ENCODE data around the gene MFN1. TPM values are rescaled to one million over a fixed set of nuclear protein-coding genes. Genes with fewer than 3 reads are reported as not detected.

MFN1 gene
- total RNA-seq, 2 experiments from 2014 or later = 32.9 to 39.0 TPM

DNA sequence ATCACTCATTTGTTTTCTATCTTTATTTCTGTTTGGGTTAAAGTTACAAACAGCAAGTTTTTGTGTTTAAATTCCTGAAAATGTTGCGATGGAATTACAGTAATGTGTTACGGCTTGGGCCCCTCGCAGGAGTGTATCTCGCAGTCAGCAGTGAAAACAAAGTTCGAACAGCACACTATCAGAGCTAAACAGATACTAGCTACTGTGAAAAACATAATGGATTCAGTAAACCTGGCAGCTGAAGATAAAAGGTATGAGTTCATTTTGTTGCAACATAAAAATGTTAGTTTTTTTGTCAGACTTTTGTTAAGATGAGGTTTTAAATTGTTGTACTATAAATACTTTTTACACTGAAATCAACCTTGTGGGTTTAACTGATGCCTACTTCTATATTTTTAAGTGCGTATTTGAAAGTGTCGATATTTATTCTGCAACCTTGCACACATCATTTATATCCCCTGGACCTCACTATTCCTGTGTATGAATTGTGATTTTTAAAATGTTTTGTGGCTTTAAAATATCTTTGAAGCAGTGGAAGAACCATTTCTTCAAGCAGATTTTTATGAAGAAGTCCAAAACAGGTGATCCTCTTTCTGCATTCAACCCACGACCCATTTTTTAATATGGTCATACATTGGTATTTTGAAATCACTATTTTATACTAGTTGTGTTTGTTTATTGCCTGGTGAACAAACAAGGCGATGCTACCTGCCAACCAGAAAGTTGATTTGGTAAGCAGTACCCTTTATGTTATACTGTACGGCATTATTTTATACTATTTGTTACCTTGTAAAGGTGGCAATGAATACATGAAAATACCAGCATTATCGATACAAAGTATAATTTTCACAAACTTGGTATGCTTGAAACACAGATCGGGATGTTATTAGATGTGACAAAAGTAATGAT, 27.8 kb downstream of the MFN1 start:
- no peaks in the 10 kb centered on the region for H3K27me3 Mint-ChIP-seq
- no peaks in the 10 kb centered on the region for H3K4me1 Mint-ChIP-seq
- no peak for DNase-seq
- H3K27ac Mint-ChIP-seq = no peak overlapping the region
- peaks cover 11% of the 10 kb centered on the region for H3K36me3 Mint-ChIP-seq
- POLR2A ChIA-PET = no interaction called here
- no peak overlapping the region for H3K4me3 Mint-ChIP-seq
- ATAC-seq (ENCODE audit: low read depth) = no peak
- H3K9me3 Mint-ChIP-seq = no peaks in the 10 kb centered on the region

DNA sequence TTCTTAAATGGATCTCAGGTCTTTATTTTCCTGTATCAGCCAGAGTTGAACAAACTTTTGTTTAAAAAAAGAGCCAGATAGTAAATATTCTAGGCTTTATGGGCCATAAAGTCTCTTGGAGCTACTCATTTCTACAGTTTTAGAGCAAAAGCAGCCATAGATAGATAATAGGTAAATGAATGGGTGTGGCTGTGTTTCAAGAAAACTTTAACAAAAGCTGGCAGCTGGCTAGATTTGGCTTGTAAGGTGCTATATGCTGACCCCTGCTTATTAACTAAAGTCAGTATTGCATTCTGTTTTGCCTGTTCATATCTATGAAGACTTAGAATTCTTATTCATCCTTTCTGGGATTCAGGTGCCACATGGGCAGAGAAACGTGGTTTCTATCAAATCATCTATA, 29.0 kb downstream of the MFN1 start:
- no peak for DNase-seq
- Mint-ChIP-seq H3K4me3 (no peak overlapping the region), H3K36me3 (peaks cover 17% of the 10 kb centered on the region), H3K9me3 (no peaks in the 10 kb centered on the region), H3K4me1 (no peaks in the 10 kb centered on the region), H3K27ac (no peak overlapping the region), H3K27me3 (no peaks in the 10 kb centered on the region)
- no peak for ATAC-seq (ENCODE audit: low read depth)
- POLR2A ChIA-PET = no interaction called here

DNA sequence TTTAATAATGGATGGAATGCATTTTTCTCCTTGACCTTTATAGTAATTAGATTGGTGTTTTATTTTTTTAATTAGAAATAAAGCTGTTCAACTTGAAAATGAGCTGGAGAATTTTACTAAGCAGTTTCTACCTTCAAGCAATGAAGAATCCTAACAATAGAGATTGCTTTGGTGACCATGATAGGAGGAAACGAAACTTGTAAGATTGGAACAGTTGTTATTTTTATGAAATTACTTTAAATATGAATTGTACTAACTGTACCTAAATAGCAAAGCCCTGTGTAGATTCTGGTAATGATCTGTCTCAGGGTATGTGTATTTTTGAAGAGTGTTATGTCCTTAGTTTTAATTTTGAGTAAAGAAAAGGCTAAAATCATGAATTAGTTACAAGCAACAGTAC, 44.4 kb downstream of the MFN1 start:
- ATAC-seq (ENCODE audit: low read depth) = no peak
- no peak overlapping the region for H3K4me3 Mint-ChIP-seq
- peaks cover 22% of the 10 kb centered on the region for H3K36me3 Mint-ChIP-seq
- no peak for DNase-seq
- no peaks in the 10 kb centered on the region for H3K27me3 Mint-ChIP-seq
- POLR2A ChIA-PET = no interaction called here
- H3K27ac Mint-ChIP-seq = no peak overlapping the region
- no peaks in the 10 kb centered on the region for H3K4me1 Mint-ChIP-seq
- no peaks in the 10 kb centered on the region for H3K9me3 Mint-ChIP-seq

DNA sequence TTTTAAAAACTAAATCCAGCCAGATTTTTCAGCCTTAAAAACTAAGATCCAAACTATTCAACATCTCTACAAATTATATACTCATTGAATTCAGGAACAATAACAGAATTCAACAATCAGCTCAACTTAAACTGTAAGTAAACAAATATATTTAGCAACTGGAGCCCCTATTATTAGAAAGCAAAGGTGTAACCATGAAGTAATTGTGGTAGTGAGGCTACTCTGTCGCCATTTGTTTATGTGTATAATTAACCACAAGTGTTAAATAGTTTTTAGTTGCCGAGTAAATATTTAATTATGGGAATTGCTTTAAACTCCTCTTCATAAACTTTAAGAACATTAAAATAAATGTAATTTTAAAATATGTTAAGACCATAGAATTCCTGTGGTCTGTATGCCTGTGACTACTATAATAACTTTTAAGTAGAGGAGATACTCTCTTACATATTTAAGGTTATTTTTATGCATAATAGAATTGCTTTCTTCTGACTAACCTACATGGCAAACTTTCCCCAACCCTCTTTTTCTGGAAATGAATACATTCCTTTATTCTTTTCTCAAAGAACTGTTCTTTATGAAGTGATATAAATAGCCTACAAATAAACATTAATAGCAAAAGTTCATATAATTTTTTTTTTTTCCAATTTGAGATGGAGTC, 51.2 kb downstream of the MFN1 start:
- H3K4me1 Mint-ChIP-seq = peaks cover 2% of the 10 kb centered on the region
- POLR2A ChIA-PET = no interaction called here
- H3K9me3 Mint-ChIP-seq = no peaks in the 10 kb centered on the region
- no peak overlapping the region for H3K27ac Mint-ChIP-seq
- H3K4me3 Mint-ChIP-seq = no peak overlapping the region
- no peaks in the 10 kb centered on the region for H3K27me3 Mint-ChIP-seq
- no peak for DNase-seq
- peaks cover 9% of the 10 kb centered on the region for H3K36me3 Mint-ChIP-seq
- no peak for ATAC-seq (ENCODE audit: low read depth)

DNA sequence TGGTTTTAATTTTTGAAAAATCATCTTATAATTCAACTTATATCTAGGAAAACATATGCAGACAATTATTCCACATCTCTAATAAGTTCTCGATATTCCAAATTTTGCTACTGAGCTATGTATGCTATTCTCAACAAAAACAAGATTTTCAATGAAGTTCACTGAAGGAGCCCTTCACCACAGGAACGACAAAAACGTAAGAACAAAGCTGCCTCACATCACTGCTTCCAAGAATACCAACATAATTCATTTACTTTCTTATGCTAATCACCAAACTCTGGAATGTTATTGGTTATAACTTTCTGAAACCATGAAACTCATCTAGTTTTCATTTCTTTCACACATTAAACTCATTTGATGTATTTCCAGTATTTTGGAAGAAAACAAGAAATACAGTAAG, 54.1 kb downstream of the MFN1 start:
- ATAC-seq (ENCODE audit: low read depth) = no peak

DNA sequence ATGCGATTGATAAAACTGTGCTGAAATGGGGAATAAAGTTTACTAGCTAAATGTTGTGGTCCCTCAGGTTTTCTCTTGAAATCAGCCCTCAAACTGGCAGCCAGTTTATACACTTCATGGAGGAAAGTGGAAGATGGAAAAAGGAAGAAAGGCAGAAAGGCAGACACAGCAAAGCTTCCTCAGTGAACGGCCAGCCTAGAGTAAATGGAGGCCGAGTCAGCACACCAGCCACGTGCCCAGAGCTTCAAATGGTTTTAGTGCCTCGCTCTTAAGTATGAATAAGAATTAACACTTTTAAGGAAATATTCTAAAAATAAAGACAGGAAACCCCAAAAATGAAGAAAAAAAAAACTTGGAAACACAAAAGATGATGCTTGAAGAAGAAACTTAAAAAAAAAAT, 55.5 kb downstream of the MFN1 start:
- no peaks in the 10 kb centered on the region for H3K9me3 Mint-ChIP-seq
- H3K4me3 Mint-ChIP-seq = no peak overlapping the region
- no peak overlapping the region for H3K27ac Mint-ChIP-seq
- no peak for DNase-seq
- peaks cover 8% of the 10 kb centered on the region for H3K36me3 Mint-ChIP-seq
- no peaks in the 10 kb centered on the region for H3K27me3 Mint-ChIP-seq
- no peak for ATAC-seq (ENCODE audit: low read depth)
- peaks cover 2% of the 10 kb centered on the region for H3K4me1 Mint-ChIP-seq
- POLR2A ChIA-PET = no interaction called here

More for the DNA sequence above, 54.1 kb downstream of the MFN1 start:
- Mint-ChIP-seq H3K4me1 (peaks cover 2% of the 10 kb centered on the region), H3K27ac (no peak overlapping the region), H3K27me3 (no peaks in the 10 kb centered on the region), H3K4me3 (no peak overlapping the region), H3K9me3 (no peaks in the 10 kb centered on the region), H3K36me3 (peaks cover 12% of the 10 kb centered on the region)
- no peak for DNase-seq
- POLR2A ChIA-PET = no interaction called here

DNA sequence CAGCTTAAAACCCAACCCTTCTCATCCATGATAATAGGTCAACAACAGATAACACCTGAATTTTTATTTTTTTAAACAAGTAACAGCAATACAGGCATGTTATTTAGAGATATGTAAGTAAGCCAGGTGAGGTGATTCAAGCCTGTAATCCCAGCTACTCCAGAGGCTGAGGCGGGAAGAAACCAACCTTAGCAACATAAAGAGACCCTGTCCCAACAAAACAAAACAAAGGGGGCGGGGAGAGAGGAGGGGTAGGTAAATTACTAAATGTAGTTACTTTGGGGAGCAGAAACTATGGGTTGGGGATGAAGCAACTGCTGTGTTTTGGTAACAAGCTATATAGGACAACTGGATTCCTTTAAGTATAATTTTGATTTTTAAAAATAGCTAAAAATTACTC, 56.8 kb downstream of the MFN1 start:
- H3K4me1 Mint-ChIP-seq = peaks cover 2% of the 10 kb centered on the region
- POLR2A ChIA-PET = no interaction called here
- DNase-seq (no peak), ATAC-seq (ENCODE audit: low read depth) (no peak)
- no peaks in the 10 kb centered on the region for H3K27me3 Mint-ChIP-seq
- H3K4me3 Mint-ChIP-seq = no peak overlapping the region
- no peaks in the 10 kb centered on the region for H3K9me3 Mint-ChIP-seq
- peaks cover 8% of the 10 kb centered on the region for H3K36me3 Mint-ChIP-seq
- H3K27ac Mint-ChIP-seq = no peak overlapping the region

DNA sequence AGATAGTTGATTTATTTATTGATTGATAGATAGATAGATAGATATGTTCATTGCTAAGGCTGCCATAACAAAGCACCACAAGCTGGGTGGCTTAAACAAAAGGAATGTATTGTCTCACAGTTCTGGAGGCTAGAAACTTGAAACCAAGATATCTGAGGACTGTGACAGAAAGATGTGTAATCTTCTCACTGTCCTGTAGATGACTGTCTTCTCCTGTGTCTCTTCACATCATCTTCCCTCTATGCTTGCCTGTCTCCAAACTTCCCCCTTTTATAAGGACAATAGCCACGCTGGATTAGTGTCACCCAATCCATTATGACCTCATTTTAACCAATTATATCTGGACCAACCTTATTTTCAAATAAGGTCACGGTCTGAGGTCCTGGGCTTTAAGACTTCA, 62.8 kb downstream of the MFN1 start:
- Mint-ChIP-seq H3K27ac (no peak overlapping the region), H3K4me1 (peaks cover 3% of the 10 kb centered on the region), H3K4me3 (no peak overlapping the region), H3K9me3 (no peaks in the 10 kb centered on the region), H3K36me3 (peaks cover 9% of the 10 kb centered on the region), H3K27me3 (no peaks in the 10 kb centered on the region)
- DNase-seq (no peak), ATAC-seq (ENCODE audit: low read depth) (no peak)
- POLR2A ChIA-PET = no interaction called here

DNA sequence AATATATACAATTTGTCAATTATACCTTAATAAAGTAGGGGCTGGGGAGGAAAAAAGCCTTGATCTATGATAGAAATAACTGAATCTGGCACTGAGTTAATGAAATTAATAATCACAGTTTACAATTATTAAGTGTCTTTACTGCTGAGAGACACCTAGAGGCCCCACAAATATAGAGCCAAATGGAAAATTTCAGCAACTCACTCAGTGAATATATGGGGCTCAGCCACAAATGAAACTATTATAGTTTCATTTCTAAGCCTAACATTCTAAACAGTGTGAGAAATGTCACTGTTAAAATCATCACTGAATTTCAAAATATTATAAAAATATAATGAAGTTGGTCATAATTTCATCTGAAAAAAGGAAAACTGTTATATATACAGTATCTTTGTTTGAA, 63.5 kb downstream of the MFN1 start:
- peaks cover 11% of the 10 kb centered on the region for H3K36me3 Mint-ChIP-seq
- no peaks in the 10 kb centered on the region for H3K9me3 Mint-ChIP-seq
- H3K27ac Mint-ChIP-seq = no peak overlapping the region
- peaks cover 3% of the 10 kb centered on the region for H3K4me1 Mint-ChIP-seq
- H3K27me3 Mint-ChIP-seq = no peaks in the 10 kb centered on the region
- POLR2A ChIA-PET = no interaction called here
- H3K4me3 Mint-ChIP-seq = no peak overlapping the region
- no peak for ATAC-seq (ENCODE audit: low read depth)
- DNase-seq = no peak

DNA sequence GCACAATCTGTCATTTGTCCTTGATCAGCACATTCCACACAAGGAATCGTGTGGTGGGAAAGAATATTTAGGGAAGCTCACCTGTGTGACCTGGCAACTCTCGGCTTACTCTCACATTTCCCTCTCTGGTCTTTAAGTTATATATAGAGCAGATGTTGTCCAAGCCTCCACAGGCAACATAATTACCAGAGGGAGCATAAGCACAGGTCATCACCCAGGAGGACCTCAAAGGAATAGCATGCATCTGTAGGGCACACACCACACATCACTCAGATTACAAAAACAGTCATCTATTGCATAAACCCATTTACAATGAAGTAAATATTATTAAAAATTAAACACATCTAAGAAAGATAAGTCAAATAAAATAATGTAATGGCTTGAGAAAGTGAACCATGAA, 67.3 kb downstream of the MFN1 start:
- DNase-seq (no peak), ATAC-seq (ENCODE audit: low read depth) (no peak)
- Mint-ChIP-seq H3K27me3 (no peaks in the 10 kb centered on the region), H3K27ac (no peak overlapping the region), H3K36me3 (peaks cover 12% of the 10 kb centered on the region), H3K4me1 (peaks cover 3% of the 10 kb centered on the region), H3K4me3 (no peak overlapping the region), H3K9me3 (no peaks in the 10 kb centered on the region)
- POLR2A ChIA-PET = no interaction called here

DNA sequence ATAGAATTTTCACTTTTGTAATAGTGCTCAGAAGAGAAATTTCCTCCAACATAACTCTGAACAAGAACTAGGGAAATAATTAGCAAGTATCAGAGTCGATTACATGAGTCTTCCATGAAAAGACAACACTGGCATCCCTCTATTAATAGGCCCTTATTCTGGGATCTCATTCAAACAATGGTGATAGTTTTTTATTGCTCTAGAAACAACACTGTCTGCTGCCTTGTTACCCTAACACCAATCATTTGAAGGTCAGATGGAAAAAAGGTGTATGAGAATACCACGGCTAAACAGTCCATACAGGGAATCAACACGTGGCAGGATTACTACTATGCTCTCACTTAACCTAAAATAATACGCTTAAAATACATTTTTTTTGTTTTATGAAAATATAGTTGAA, 67.9 kb downstream of the MFN1 start:
- POLR2A ChIA-PET = no interaction called here
- DNase-seq = no peak
- Mint-ChIP-seq H3K27me3 (no peaks in the 10 kb centered on the region), H3K4me3 (no peak overlapping the region), H3K36me3 (peaks cover 10% of the 10 kb centered on the region), H3K27ac (no peak overlapping the region), H3K4me1 (peaks cover 2% of the 10 kb centered on the region), H3K9me3 (no peaks in the 10 kb centered on the region)
- no peak for ATAC-seq (ENCODE audit: low read depth)

DNA sequence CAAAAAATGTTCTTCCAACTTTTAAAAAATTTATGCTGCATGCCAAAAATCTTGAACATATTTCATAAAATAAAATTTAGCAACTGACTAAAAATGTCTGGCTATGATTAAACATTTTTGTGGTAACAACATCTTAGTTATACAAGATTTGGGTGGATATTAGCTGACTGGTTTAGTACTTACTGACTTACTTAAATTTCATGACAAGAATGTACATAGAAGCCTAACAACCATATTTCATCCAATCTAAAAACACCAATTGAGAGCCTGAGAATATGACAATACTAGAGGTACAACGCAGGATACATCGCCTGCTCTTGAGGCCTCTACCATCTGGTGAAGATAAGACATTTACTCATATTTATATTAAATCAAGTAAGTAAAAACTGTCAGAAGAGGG, 69.2 kb downstream of the MFN1 start:
- Mint-ChIP-seq H3K27ac (no peak overlapping the region), H3K27me3 (no peaks in the 10 kb centered on the region), H3K9me3 (no peaks in the 10 kb centered on the region), H3K4me1 (no peaks in the 10 kb centered on the region), H3K4me3 (no peak overlapping the region), H3K36me3 (peaks cover 10% of the 10 kb centered on the region)
- POLR2A ChIA-PET = no interaction called here
- ATAC-seq (ENCODE audit: low read depth) (no peak), DNase-seq (no peak)

DNA sequence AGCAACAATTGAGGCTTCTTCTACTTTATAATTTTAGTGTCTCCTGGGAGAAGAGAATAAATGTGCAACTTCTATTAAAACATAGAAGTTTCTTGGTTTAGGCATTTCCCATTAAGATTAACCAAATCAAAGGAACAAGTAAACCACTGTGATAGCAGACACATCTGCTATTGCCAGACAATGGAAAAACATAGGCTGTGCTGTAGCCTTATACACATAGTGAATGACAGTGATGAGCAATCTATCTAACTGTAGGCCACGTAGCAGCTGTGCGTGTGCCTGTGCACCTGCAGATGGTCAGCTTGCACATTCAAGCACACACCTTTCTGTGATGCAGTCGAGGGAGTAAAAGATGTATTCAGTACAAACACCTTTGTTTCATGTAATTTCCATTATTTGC, 71.1 kb downstream of the MFN1 start:
- Mint-ChIP-seq H3K9me3 (no peaks in the 10 kb centered on the region), H3K27me3 (no peaks in the 10 kb centered on the region), H3K4me3 (no peak overlapping the region), H3K4me1 (no peaks in the 10 kb centered on the region), H3K36me3 (peaks cover 7% of the 10 kb centered on the region), H3K27ac (no peak overlapping the region)
- POLR2A ChIA-PET = no interaction called here
- no peak for ATAC-seq (ENCODE audit: low read depth)
- no peak for DNase-seq

DNA sequence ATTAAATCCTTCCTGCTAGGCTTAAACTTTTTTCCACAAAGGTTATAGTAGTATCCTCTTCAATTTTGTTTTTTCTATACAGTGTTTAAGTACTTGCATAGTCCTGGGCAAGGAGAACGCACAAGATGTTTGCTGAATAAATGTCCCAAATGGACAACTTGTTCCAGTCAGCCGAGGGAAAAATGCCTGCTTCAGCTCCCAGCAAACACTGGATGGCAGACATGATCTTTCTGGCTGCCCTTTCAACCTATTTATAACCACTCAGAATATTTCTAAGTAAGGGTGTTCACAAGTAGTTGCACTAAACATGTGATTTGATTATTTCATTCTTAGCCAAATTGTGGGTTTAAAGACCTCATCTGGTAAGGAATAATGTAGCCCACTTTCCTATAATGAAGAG, 74.0 kb downstream of the MFN1 start:
- Mint-ChIP-seq H3K27ac (no peak overlapping the region), H3K4me1 (no peaks in the 10 kb centered on the region), H3K9me3 (no peaks in the 10 kb centered on the region), H3K4me3 (no peak overlapping the region), H3K36me3 (peaks cover 16% of the 10 kb centered on the region), H3K27me3 (no peaks in the 10 kb centered on the region)
- POLR2A ChIA-PET = no interaction called here
- no peak for DNase-seq
- ATAC-seq (ENCODE audit: low read depth) = no peak

Measured in activated naive CD8-positive, alpha-beta T cell treated with anti-CD3 and anti-CD28 coated beads, Interleukin-2, amount 10 ng/mL, durations not matched to agents 7 days and 5 days (primary cell).